Mucosa of descending colon (tissue), 3 donors: ENCODE results near the gene RAB17. TPM values are rescaled to one million over a fixed set of nuclear protein-coding genes. Genes with fewer than 3 reads are reported as not detected.

ENCODE experiments used
- ATAC-seq: fragments of 200-7000 bp; cut with Tn5 transposase; one replicate; pipeline ENCODE4 v1.9.1; 2020; ENCODE audit warnings: mild to moderate bottlenecking, moderate library complexity
- DNase-seq, 3 donors: peaks; one replicate each; pipeline ENCODE4 v3.0.0-alpha.2; 2020
- H3K36me3 ChIP-seq: fragments of 200-600 bp; one replicate; pipeline ENCODE4 v1.8.0; 2021; ENCODE audit warnings: low read depth, mild to moderate bottlenecking
- H3K4me1 ChIP-seq: fragments of 200-600 bp; one replicate; pipeline ENCODE4 v1.8.0; 2021; ENCODE audit warnings: low read depth, mild to moderate bottlenecking
- H3K4me3 ChIP-seq: fragments of 200-600 bp; one replicate; pipeline ENCODE4 v1.8.0; 2021; ENCODE audit warnings: mild to moderate bottlenecking
- H3K9me3 ChIP-seq: fragments of 200-600 bp; one replicate; pipeline ENCODE4 v1.8.0; 2021; ENCODE audit warnings: mild to moderate bottlenecking
- CTCF ChIP-seq: fragments of 200-600 bp; IDR thresholded peaks from one replicate; pipeline ENCODE4 v1.8.0; 2022; ENCODE audit warnings: antibody characterized with exemption, mild to moderate bottlenecking
- intact Hi-C, 2 donors: fragments of 100-400 bp; cut with DNase I in 1 of 2; cut with micrococcal nuclease in 1 of 2; formaldehyde crosslinking; loops; one replicate each; pipeline versions ENCODE4 v1.11.0 to v1.11.1; 2022; cut with DNase I, micrococcal nuclease
- total RNA-seq, 3 donors: library from RNA; stranded (reverse); fragmentation: NEBNext Ultra II Directional in 2 of 3; extraction: Animal tissue kit (Norgen Biotek cat#: 25700) in 2 of 3; gene quantifications; one replicate each; pipeline versions ENCODE4 v1.2.1 to v1.2.4, GENCODE V29; 2021 to 2023
- donor health status: DM: no; HTN: no; CAD: no; lungs with moderate emphysema.
- donor health status: DM: no; HTN: no; CAD: no.
- donor health status: DM: no; HTN: yes; CAD: no.

RAB17 gene
- total RNA-seq, 3 donors from 2014 or later = 25.8 to 95.2 (median 62.8) TPM

- intact Hi-C loops = no loop called here
- Histone ChIP-seq H3K9me3 (no peaks in the 10 kb centered on the region), H3K36me3 (no peaks in the 10 kb centered on the region), H3K4me3 (no peak overlapping the region), H3K4me1 (no peaks in the 10 kb centered on the region)
- ATAC-seq (peak; percentile 34), DNase-seq (no peak)
- no peak for TF ChIP-seq CTCF
Measured at GRCh38 chr2:237563816-237564215, 26.7 kb downstream of the RAB17 start.

GRCh38 chr2:237561221-237561620, 29.3 kb downstream of the RAB17 start:
- Histone ChIP-seq H3K4me3 (no peak overlapping the region), H3K4me1 (no peaks in the 10 kb centered on the region), H3K9me3 (no peaks in the 10 kb centered on the region), H3K36me3 (no peaks in the 10 kb centered on the region)
- DNase-seq (no peak), ATAC-seq (no peak)
- no peak for TF ChIP-seq CTCF
- intact Hi-C loops = no loop called here

- intact Hi-C loops = no loop called here
- H3K9me3 ChIP-seq = peaks cover 10% of the 10 kb centered on the region
- ATAC-seq (no peak), DNase-seq (peak in 2 of 3 donors; percentile 52 to 55)
- no peaks in the 10 kb centered on the region for H3K36me3 ChIP-seq
- H3K4me3 ChIP-seq = no peak overlapping the region
- H3K4me1 ChIP-seq = no peaks in the 10 kb centered on the region
- TF ChIP-seq CTCF = no peak
Measured at GRCh38 chr2:237558961-237559641, 31.4 kb downstream of the RAB17 start.

- H3K9me3 ChIP-seq = peaks cover 10% of the 10 kb centered on the region
- H3K4me3 ChIP-seq = no peak overlapping the region
- no peaks in the 10 kb centered on the region for H3K36me3 ChIP-seq
- no peaks in the 10 kb centered on the region for H3K4me1 ChIP-seq
- intact Hi-C loops = no loop called here
- no peak for DNase-seq
- TF ChIP-seq CTCF = no peak
- ATAC-seq = no peak
Measured at GRCh38 chr2:237557633-237558015, 32.9 kb downstream of the RAB17 start.

- ATAC-seq = no peak
Measured at GRCh38 chr2:237556773-237557632, 33.5 kb downstream of the RAB17 start.

More at GRCh38 chr2:237556773-237557632, 33.5 kb downstream of the RAB17 start:
- Histone ChIP-seq H3K4me3 (no peak overlapping the region), H3K36me3 (no peaks in the 10 kb centered on the region), H3K9me3 (peaks cover 10% of the 10 kb centered on the region), H3K4me1 (no peaks in the 10 kb centered on the region)
- intact Hi-C loops = no loop called here
- no peak for TF ChIP-seq CTCF
- DNase-seq = no peak
